Common myeloid progenitor, CD34-positive (primary cell): ENCODE measurements around the gene SIGLEC9.

ENCODE experiments used
- CTCF ChIA-PET: fragments of 350-600 bp; sonication (Branson Sonifier 250); formaldehyde crosslinking; loops from one replicate; lab custom pipeline; 2021; ENCODE audit warnings: antibody characterized with exemption; lab: Charles Lee
- POLR2A ChIA-PET: fragments of 350-600 bp; sonication (Branson Sonifier 250); formaldehyde crosslinking; loops from one replicate; lab custom pipeline; 2021; ENCODE audit warnings: antibody characterized with exemption; lab: Charles Lee
- DNase-seq, 3 donors: peaks; one replicate each; pipeline versions ENCODE4 v3.0.0 to v3.0.0-alpha.2; 2013
- H3K27ac ChIP-seq, 2 experiments: 1 replicate in 1 of 2; 2 replicates in 1 of 2; pipeline ENCODE4 v1.7.0; 2013; ENCODE audit warnings: inconsistent platforms in 2 of 2, low read length in 2 of 2, mild to moderate bottlenecking in 2 of 2, low read depth in 1 of 2, moderate library complexity in 1 of 2; ENCODE audit not compliant: severe bottlenecking in 2 of 2, insufficient read depth in 1 of 2, poor library complexity in 1 of 2
- H3K27me3 ChIP-seq, 5 experiments: replicated peaks in 2 of 5; 1 replicate in 3 of 5; 2 replicates in 2 of 5; pipeline versions ENCODE4 v1.6.1 to v1.7.0; 2013; ENCODE audit warnings: low read length in 4 of 5, mild to moderate bottlenecking in 2 of 5, moderate library complexity in 2 of 5, inconsistent platforms in 1 of 5; ENCODE audit not compliant: insufficient read depth in 5 of 5, control insufficient read depth in 4 of 5
- H3K36me3 ChIP-seq, 4 experiments: 1 replicate in 2 of 4; 2 replicates in 2 of 4; pipeline versions ENCODE4 v1.6.1 to v1.7.0; 2013; ENCODE audit warnings: low read length in 3 of 4, control low read depth in 1 of 4, mild to moderate bottlenecking in 1 of 4; ENCODE audit not compliant: control insufficient read depth in 4 of 4, insufficient read depth in 4 of 4
- H3K4me1 ChIP-seq, 4 experiments: 1 replicate in 3 of 4; 2 replicates in 1 of 4; pipeline versions ENCODE4 v1.6.1 to v1.7.1; 2013; ENCODE audit warnings: low read length in 3 of 4, mild to moderate bottlenecking in 3 of 4, control low read depth in 1 of 4, inconsistent platforms in 1 of 4, moderate library complexity in 1 of 4; ENCODE audit not compliant: control insufficient read depth in 4 of 4, insufficient read depth in 4 of 4; ENCODE audit errors: control extremely low read depth in 1 of 4
- H3K4me3 ChIP-seq, 7 experiments: 1 replicate in 4 of 7; 2 replicates in 3 of 7; pipeline versions ENCODE4 v1.5.1 to v1.7.0; 2013; ENCODE audit warnings: mild to moderate bottlenecking in 7 of 7, low read length in 6 of 7, moderate library complexity in 6 of 7, inconsistent platforms in 2 of 7, low read depth in 2 of 7, control low read depth in 1 of 7; ENCODE audit not compliant: insufficient read depth in 4 of 7, control insufficient read depth in 1 of 7; ENCODE audit errors: extremely low read depth in 1 of 7
- H3K9me3 ChIP-seq, 5 experiments: 1 replicate in 4 of 5; 2 replicates in 1 of 5; pipeline versions ENCODE4 v1.6.1 to v1.7.1; 2013; ENCODE audit warnings: low read length in 4 of 5, mild to moderate bottlenecking in 2 of 5, inconsistent platforms in 1 of 5, low read depth in 1 of 5, moderate library complexity in 1 of 5; ENCODE audit not compliant: control insufficient read depth in 4 of 5, insufficient read depth in 2 of 5; ENCODE audit errors: control extremely low read depth in 1 of 5
- WGBS: methylation state at CpG from one replicate; pipeline ENCODE4 v1.1.5; 2013; ENCODE audit not compliant: insufficient coverage; 5-methylcytosine and 5-hydroxymethylcytosine counted together

SIGLEC9 gene

DNA sequence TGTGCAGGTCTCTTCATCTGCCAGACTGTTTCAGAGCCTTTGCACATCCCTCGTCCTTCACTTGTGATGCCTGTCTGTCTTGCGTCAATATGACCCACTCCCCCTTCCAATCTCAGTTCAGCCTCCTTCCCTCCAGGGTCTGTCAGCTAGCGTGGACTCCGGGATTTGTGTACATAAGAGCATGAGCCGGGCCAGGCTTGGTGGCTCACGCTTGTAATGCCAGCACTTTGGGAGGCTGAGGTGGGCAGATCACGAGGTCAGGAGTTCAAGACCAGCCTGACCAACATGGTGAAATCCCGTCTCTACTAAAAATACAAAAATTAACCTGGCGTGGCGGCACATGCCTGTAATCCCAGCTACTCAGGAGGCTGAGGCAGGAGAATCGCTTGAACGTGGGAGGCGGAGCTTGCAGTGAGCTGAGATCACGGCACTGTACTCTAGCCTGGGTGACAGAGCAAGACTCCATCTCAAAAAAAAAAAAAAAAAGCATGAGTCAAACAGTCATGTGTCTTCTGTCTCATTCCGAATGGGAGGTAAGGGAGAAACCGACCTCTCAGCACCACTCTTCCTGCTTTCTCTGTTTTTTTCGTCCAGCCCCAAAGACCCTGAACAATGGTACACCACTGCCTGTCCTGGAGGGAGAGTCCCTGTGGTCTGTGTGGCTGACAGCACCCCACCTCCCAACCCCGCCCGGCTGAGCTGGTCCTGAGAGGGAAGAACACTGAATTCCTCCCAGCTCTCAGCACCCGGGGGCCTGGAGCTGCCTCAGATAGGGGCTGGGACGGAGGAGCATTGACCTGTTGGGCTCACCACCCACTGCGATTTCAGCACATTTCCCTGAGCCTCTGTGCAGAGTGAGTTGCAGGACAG, 2.4 kb upstream of the SIGLEC9 start:
- WGBS: 94% methylated on average over 22 of the region's 22 CpGs
- H3K4me3 ChIP-seq: no peak overlapping the region

DNA sequence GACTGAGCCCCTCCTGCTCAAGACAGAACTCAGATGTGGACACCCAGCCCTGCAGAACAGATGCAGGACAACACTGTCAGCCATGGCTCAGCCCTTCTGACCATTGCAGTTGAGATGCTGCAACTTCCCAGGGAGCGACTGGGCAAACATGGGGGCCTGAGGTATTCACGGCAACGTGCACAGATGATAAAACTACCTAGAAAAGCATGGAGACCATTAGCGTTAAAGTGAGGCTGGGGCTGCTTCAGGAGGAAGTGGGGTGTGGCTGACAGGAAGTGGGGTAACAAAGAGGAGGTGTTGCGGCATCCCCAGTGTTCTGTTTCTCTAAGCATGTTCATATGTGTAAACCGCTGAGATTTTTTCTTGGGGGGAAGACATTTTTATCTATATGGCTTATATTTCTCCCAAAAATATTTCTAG, 1.3 kb upstream of the SIGLEC9 start:
- 43% methylated on average over 4 of the region's 6 CpGs for WGBS
- Histone ChIP-seq H3K4me1 (peaks cover 7 to 92% (median 28%) of the 10 kb centered on the region in 4 experiments), H3K9me3 (no peaks in the 10 kb centered on the region), H3K36me3 (no peaks in the 10 kb centered on the region), H3K4me3 (peak overlapping the region in 1 of 7 experiments; percentile 24), H3K27ac (no peak overlapping the region), H3K27me3 (no peaks in the 10 kb centered on the region)
- ChIA-PET POLR2A (no interaction called here), CTCF (interaction anchor here (1.2 kb wide), 1 partner anchor 11 kb away, joined by 3 read pairs; no protein-coding TSS in a partner anchor)
- peak in 2 of 3 donors; percentile 60 to 71 for DNase-seq

More for the DNA sequence above, 2.4 kb upstream of the SIGLEC9 start:
- DNase-seq: no peak
- H3K36me3 ChIP-seq: no peaks in the 10 kb centered on the region
- ChIA-PET CTCF (interaction anchor here (0.8 to 1.0 kb wide), 2 partner anchors 10 to 34 kb away, joined by 3 read pairs; no protein-coding TSS in a partner anchor), POLR2A (interaction anchor here (0.6 kb wide), 1 partner anchor 388 kb away, joined by 4 read pairs; no protein-coding TSS in a partner anchor)
- H3K4me1 ChIP-seq: peaks cover 0 to 81% (median 18%) of the 10 kb centered on the region in 4 experiments
- H3K27ac ChIP-seq: no peak overlapping the region
- H3K9me3 ChIP-seq: no peaks in the 10 kb centered on the region
- H3K27me3 ChIP-seq: no peaks in the 10 kb centered on the region

DNA sequence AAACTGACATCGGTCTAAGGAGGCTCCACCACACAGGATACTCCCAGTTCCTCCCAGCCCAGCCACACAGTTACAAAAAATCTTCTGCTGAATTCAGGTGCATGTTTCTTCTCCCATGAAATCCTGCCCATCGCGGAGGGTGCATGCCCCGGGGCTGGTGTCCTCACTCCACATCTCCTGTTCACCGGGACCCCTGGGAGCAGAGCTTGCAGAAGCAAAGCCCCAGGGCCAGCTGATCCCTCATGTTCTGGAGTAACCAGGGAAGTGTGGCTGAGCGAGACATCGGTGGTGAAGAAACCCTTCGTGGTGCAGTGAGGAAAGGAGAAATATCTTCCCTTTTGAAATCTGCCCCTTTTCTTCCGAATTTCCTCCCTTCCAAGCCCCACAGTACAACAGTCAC, 904 bp upstream of the SIGLEC9 start:
- POLR2A ChIA-PET: interaction anchor here (0.6 kb wide), 1 partner anchor 565 kb away, joined by 4 read pairs; no protein-coding TSS in a partner anchor
- H3K27ac ChIP-seq: no peak overlapping the region

DNA sequence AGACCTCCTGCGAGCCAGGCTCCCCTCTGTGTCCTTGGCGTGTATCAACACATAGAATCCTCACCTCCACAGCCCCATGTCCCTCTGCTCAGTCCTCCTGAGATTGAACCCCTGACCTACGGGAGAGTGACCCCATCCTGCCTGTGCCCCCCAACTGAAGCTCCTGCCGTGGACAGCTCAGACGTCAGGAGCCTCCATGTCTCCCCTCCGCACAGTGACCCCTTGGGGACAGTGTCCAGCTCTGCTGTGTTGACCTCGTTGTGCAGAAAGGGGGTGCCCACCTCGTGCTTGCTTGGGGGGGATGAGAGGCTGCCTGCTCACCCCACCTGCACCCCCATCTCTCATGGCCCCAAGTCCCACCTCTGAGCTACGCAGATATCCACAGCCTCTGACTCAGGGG, 490 bp upstream of the SIGLEC9 start:
- DNase-seq: no peak
- WGBS: 100% methylated on average over 2 of the region's 9 CpGs
- H3K9me3 ChIP-seq: no peaks in the 10 kb centered on the region
- no peak overlapping the region for H3K27ac ChIP-seq
- CTCF ChIA-PET: interaction anchor here (0.9 to 1.2 kb wide), 2 partner anchors 12 to 34 kb away, joined by 3 read pairs; no protein-coding TSS in a partner anchor
- POLR2A ChIA-PET: interaction anchor here (0.6 kb wide), 1 partner anchor 564 kb away, joined by 4 read pairs; no protein-coding TSS in a partner anchor
- H3K27me3 ChIP-seq: no peaks in the 10 kb centered on the region
- no peak overlapping the region for H3K4me3 ChIP-seq
- H3K36me3 ChIP-seq: no peaks in the 10 kb centered on the region
- H3K4me1 ChIP-seq: peaks cover 13 to 95% (median 34%) of the 10 kb centered on the region in 4 experiments

More for the DNA sequence above, 904 bp upstream of the SIGLEC9 start:
- 62% methylated on average over 6 of the region's 9 CpGs for WGBS
- Histone ChIP-seq H3K9me3 (no peaks in the 10 kb centered on the region), H3K27me3 (no peaks in the 10 kb centered on the region), H3K36me3 (no peaks in the 10 kb centered on the region), H3K4me3 (peak overlapping the region in 1 of 7 experiments; percentile 24), H3K4me1 (peaks cover 11 to 96% (median 32%) of the 10 kb centered on the region in 4 experiments)
- CTCF ChIA-PET: interaction anchor here (0.9 to 1.2 kb wide), 2 partner anchors 11 to 35 kb away, joined by 3 read pairs; no protein-coding TSS in a partner anchor
- no peak for DNase-seq

DNA sequence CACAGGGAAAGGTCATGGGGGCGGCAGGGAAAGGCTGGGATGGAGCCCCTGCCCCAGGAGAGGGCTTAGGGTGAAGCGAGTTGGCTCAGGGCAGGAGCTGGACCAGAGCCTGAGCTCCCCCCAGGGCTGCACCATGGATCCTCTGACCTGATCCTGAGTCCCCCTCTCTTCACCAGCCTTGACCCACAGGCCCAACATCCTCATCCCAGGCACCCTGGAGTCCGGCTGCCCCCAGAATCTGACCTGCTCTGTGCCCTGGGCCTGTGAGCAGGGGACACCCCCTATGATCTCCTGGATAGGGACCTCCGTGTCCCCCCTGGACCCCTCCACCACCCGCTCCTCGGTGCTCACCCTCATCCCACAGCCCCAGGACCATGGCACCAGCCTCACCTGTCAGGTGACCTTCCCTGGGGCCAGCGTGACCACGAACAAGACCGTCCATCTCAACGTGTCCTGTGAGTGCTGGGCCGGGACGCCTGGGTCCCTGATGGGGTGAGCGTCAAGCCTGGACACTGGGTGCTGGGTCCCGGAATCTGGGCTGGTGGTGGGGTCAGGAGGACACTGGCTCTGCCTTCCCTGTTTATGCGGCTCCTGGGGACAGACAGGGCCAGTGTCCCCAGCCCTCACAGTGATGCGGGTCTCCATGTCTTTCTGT, 842 bp downstream of the SIGLEC9 start:
- Histone ChIP-seq H3K36me3 (no peaks in the 10 kb centered on the region), H3K4me1 (peaks cover 13 to 91% (median 34%) of the 10 kb centered on the region in 4 experiments), H3K9me3 (no peaks in the 10 kb centered on the region), H3K27ac (no peak overlapping the region), H3K4me3 (peak overlapping the region in 1 of 7 experiments; percentile 19), H3K27me3 (peaks cover 0 to 2% (median 0%) of the 10 kb centered on the region in 5 experiments)
- POLR2A ChIA-PET: no interaction called here
- WGBS: 95% methylated on average over 16 of the region's 16 CpGs
- CTCF ChIA-PET: no interaction called here
- DNase-seq: no peak

DNA sequence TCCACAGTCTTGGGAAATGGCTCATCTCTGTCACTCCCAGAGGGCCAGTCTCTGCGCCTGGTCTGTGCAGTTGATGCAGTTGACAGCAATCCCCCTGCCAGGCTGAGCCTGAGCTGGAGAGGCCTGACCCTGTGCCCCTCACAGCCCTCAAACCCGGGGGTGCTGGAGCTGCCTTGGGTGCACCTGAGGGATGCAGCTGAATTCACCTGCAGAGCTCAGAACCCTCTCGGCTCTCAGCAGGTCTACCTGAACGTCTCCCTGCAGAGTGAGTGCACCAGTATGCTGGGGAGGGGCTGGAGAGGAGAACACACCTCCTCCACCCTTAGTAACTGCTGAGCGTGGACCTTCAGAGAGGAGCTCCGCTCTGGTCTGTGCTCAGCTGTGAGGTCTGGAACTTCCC, 2.3 kb downstream of the SIGLEC9 start:
- ChIA-PET CTCF (interaction anchor here (1.4 kb wide), 1 partner anchor 13 kb away, joined by 3 read pairs; no protein-coding TSS in a partner anchor), POLR2A (no interaction called here)
- Histone ChIP-seq H3K4me3 (peak overlapping the region in 1 of 7 experiments; percentile 23), H3K36me3 (no peaks in the 10 kb centered on the region), H3K27me3 (peaks cover 0 to 5% (median 0%) of the 10 kb centered on the region in 5 experiments), H3K9me3 (no peaks in the 10 kb centered on the region), H3K4me1 (peaks cover 13 to 86% (median 32%) of the 10 kb centered on the region in 4 experiments), H3K27ac (no peak overlapping the region)
- WGBS: 97% methylated on average over 4 of the region's 6 CpGs
- DNase-seq: no peak
